Neural progenitor cell (in vitro differentiated cells): Measurements from ENCODE around the gene PTGR3.

Experiments
- EZH2 ChIP-seq: fragments of 200-600 bp; sonication (generic); IDR thresholded peaks from 2 replicates; pipeline ENCODE4 v1.6.1; 2017; ENCODE audit warnings: antibody characterized with exemption, mild to moderate bottlenecking, moderate library complexity
- EZH2phosphoT487 ChIP-seq: fragments of 200-600 bp; sonication (generic); IDR thresholded peaks from 2 replicates; pipeline ENCODE4 v1.6.1; 2017; ENCODE audit warnings: antibody characterized with exemption
- TF ChIP-seq, protein P1 (sequence below): fragments of 200-600 bp; sonication (generic); IDR thresholded peaks from 2 replicates; pipeline ENCODE4 v1.5.1; 2017; ENCODE audit warnings: antibody characterized with exemption, mild to moderate bottlenecking

DNA sequence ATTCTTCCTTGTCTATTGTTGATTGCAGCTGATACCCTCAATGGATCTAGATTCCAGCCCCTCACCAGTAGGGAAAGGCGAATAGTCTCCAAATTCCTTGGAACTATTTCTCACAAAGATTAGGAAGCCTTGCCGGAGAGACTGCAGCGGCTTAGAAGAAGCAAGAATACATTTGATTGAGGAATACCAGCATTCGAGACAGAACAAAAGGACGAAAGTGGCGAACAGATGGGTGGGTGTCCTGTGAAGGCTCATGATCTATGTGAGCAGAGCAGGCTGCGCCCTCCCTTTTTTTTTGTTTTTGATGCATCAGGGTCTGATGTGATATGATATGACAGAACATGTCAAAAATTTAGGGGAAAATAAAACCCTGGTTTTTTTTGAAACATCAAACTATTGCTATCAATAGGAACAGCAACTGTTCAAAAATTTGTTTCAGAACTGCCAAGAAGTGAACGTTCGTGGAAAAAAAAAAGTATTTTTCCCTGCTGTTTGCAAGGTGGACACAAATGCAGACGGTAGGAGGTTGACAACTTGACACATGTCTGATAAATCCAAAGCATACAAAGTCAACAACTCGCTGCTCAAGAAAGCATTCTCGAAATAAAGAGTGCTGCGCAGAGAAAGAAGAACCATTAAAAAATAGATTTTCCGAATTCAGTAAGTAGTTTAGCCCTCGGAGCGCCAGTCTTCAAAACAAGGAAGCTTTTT is 49.1 kb downstream of the PTGR3 start:
- TF ChIP-seq, protein P1, sequence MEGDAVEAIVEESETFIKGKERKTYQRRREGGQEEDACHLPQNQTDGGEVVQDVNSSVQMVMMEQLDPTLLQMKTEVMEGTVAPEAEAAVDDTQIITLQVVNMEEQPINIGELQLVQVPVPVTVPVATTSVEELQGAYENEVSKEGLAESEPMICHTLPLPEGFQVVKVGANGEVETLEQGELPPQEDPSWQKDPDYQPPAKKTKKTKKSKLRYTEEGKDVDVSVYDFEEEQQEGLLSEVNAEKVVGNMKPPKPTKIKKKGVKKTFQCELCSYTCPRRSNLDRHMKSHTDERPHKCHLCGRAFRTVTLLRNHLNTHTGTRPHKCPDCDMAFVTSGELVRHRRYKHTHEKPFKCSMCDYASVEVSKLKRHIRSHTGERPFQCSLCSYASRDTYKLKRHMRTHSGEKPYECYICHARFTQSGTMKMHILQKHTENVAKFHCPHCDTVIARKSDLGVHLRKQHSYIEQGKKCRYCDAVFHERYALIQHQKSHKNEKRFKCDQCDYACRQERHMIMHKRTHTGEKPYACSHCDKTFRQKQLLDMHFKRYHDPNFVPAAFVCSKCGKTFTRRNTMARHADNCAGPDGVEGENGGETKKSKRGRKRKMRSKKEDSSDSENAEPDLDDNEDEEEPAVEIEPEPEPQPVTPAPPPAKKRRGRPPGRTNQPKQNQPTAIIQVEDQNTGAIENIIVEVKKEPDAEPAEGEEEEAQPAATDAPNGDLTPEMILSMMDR: no peak
- TF ChIP-seq EZH2 (no peak), EZH2phosphoT487 (no peak)
